Right cardiac atrium (tissue), 5 donors: ENCODE measurements around the gene CNGB1. TPM values are rescaled to one million over a fixed set of nuclear protein-coding genes. Genes with fewer than 3 reads are reported as not detected.
A peak's percentile ranks its signal among the peaks of the same experiment; 100 is the strongest.

Experiments used
- ATAC-seq, 2 donors: fragments of 200-7000 bp; cut with Tn5 transposase; one replicate each; pipeline versions ENCODE4 v1.8.0 to v1.9.1; 2020; ENCODE audit warnings: moderate library complexity in 2 of 2, mild to moderate bottlenecking in 1 of 2
- DNase-seq, 3 donors: peaks; one replicate each; pipeline ENCODE4 v3.0.0-alpha.2; 2020
- H3K27ac ChIP-seq: one replicate; pipeline ENCODE4 v1.5.1; 2013; ENCODE audit warnings: mild to moderate bottlenecking, low read length, control low read depth, moderate library complexity
- H3K27me3 ChIP-seq: one replicate; pipeline ENCODE4 v1.6.1; 2013; ENCODE audit not compliant: control insufficient read depth, insufficient read depth
- H3K4me1 ChIP-seq: one replicate; pipeline ENCODE4 v1.6.1; 2013; ENCODE audit warnings: low read length; ENCODE audit not compliant: control insufficient read depth, insufficient read depth
- H3K4me3 ChIP-seq: one replicate; pipeline ENCODE4 v1.5.1; 2013; ENCODE audit warnings: low read length, control low read depth
- H3K9me3 ChIP-seq: one replicate; pipeline ENCODE4 v1.6.1; 2013; ENCODE audit warnings: low read length; ENCODE audit not compliant: control insufficient read depth
- WGBS: extraction: QIAGEN DNeasy Blood & Tissue Kit; methylation state at CpG from one replicate; pipeline ENCODE4 v1.1.7; 2013; 5-methylcytosine and 5-hydroxymethylcytosine counted together
- intact Hi-C, 4 donors: fragments of 100-400 bp; cut with DNase I; formaldehyde crosslinking; loops; one replicate each; pipeline versions ENCODE4 v1.11.0 to v1.14.0; 2022 to 2023
- polyA plus RNA-seq: library from polyadenylated mRNA; stranded (reverse); fragments of 200-250 nt; gene quantifications from one replicate; pipeline ENCODE4 v1.2.3, GENCODE V29; 2013
- total RNA-seq, 4 donors: library from RNA; stranded (reverse); fragmentation: NEBNext Ultra II Directional; extraction: Animal tissue kit (Norgen Biotek cat#: 25700); gene quantifications; one replicate each; pipeline ENCODE4 v1.2.1, GENCODE V29; 2021
- donor health status: healthy with polysubstance abuse.
- donor health status: DM: no; HTN: yes; CAD: no.
- donor health status: DM: no; HTN: no; CAD: no.
- donor health status: DM: no; HTN: yes; CAD: no; lungs with severe emphysema.
- donor health status: DM: yes; HTN: yes; CAD: no.

CNGB1 gene
- total and polyA plus RNA-seq, 5 donors: not detected

DNA sequence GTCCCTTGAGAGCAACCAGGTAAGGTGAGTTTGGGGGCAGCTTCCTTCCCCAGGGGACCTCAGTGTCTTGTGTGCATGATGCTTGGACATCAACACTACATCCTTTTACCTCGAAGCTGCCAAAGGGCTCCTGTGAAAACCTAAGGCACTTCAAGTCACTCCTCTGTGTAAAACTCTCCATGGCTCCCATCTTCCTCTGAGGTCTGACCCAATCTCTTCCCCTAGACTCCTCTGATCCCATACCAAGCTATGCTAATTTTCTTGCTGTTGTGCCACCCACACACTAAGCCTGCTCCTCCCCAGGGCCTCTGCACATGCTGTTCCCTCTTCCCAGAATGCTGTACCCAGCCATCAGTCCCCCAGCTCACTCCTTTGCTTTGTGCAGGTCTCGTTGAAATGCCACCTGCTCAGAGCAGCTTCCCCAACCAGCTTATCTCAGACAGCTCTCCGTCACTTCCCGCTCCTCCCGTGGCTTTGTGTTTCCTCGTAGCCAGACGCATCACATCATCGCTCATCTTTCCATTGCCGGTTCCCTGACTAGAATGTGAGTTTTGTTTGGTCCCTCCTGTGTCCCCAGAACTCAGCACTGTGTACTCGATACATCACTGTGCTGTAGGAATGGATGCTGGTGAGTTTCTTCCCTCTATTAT, 78.4 kb downstream of the CNGB1 start:
- Histone ChIP-seq H3K4me1 (no peaks in the 10 kb centered on the region), H3K9me3 (no peaks in the 10 kb centered on the region), H3K4me3 (no peak overlapping the region), H3K27me3 (no peaks in the 10 kb centered on the region), H3K27ac (no peak overlapping the region)
- ATAC-seq: peak in 1 of 2 donors; percentile 35
- 32% methylated on average over 10 of the region's 10 CpGs for WGBS
- peak in 2 of 3 donors; percentile 32 to 58 for DNase-seq
- intact Hi-C loops: no loop called here

- intact Hi-C loops: no loop called here
- Histone ChIP-seq H3K4me3 (no peak overlapping the region), H3K27ac (no peak overlapping the region), H3K4me1 (no peaks in the 10 kb centered on the region), H3K27me3 (no peaks in the 10 kb centered on the region), H3K9me3 (no peaks in the 10 kb centered on the region)
- no peak for DNase-seq
- 86% methylated on average over 8 of the region's 8 CpGs for WGBS
- no peak for ATAC-seq
These were observed 78.9 kb downstream of the CNGB1 start for GRCh38 chr16:57892041-57892440.

DNA sequence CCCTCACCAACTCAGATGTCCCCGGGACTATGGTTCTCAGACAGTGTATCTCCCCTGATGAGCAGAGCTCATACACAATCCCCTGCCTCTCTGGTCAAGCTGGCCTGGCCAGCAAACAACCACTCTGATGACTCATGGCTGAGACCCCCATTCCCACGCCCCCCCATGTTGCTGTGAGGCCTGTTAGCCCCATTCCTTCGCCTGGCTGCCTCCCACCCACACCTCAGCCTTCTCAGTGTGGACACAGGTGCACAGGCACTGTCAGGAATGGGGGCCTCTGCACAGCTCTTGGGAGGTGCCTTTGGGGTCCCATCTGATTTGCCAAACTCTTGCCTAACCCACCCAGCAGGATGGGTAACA, 80.2 kb downstream of the CNGB1 start:
- no peak overlapping the region for H3K4me3 ChIP-seq
- intact Hi-C loops: no loop called here
- ATAC-seq: peak; percentile 10 to 34

GRCh38 chr16:57889960-57890751, 80.8 kb downstream of the CNGB1 start:
- peak in 2 of 3 donors; percentile 72 to 74 for DNase-seq
- Histone ChIP-seq H3K4me1 (no peaks in the 10 kb centered on the region), H3K9me3 (no peaks in the 10 kb centered on the region), H3K4me3 (no peak overlapping the region), H3K27me3 (no peaks in the 10 kb centered on the region), H3K27ac (peak overlapping the region; percentile 18)
- peak; percentile 62 to 79 for ATAC-seq
- WGBS: 43% methylated on average over 9 of the region's 9 CpGs
- intact Hi-C loops: no loop called here

More for the DNA sequence above, 80.2 kb downstream of the CNGB1 start:
- Histone ChIP-seq H3K27me3 (no peaks in the 10 kb centered on the region), H3K4me1 (no peaks in the 10 kb centered on the region), H3K9me3 (no peaks in the 10 kb centered on the region), H3K27ac (no peak overlapping the region)
- DNase-seq: no peak
- 78% methylated on average over 3 of the region's 3 CpGs for WGBS

- WGBS: 83% methylated on average over 4 of the region's 4 CpGs
- Histone ChIP-seq H3K4me3 (no peak overlapping the region), H3K9me3 (no peaks in the 10 kb centered on the region), H3K4me1 (no peaks in the 10 kb centered on the region), H3K27ac (peak overlapping the region; percentile 18), H3K27me3 (no peaks in the 10 kb centered on the region)
- ATAC-seq: no peak
- DNase-seq: no peak
- intact Hi-C loops: no loop called here
These were observed 81.4 kb downstream of the CNGB1 start for GRCh38 chr16:57889522-57889921.

GRCh38 chr16:57889111-57889510, 81.8 kb downstream of the CNGB1 start:
- intact Hi-C loops: no loop called here
- DNase-seq: no peak
- H3K27me3 ChIP-seq: no peaks in the 10 kb centered on the region
- WGBS: 91% methylated on average over 4 of the region's 4 CpGs
- no peaks in the 10 kb centered on the region for H3K9me3 ChIP-seq
- no peak for ATAC-seq
- no peak overlapping the region for H3K27ac ChIP-seq
- H3K4me3 ChIP-seq: no peak overlapping the region
- H3K4me1 ChIP-seq: no peaks in the 10 kb centered on the region

DNA sequence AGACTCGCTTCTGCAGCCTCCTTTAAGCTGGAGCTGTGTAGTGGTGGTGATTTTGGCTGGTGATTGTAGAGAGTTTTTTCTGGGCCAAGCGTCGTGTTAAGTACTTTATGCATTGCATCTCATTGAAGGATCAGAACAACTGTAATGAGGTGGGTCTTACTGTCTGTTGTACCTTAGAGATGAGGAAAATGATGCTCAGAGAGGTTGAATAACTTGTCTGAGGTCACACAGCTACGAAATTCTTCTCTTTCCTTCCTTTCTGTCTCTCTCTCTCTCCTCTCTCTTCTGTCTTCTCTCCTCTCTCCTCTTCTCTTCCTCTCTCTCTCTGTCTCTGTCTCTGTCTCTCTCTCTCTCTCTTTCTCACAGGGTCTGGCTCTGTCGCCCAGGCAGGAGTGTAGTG, 82.8 kb downstream of the CNGB1 start:
- H3K4me1 ChIP-seq: no peaks in the 10 kb centered on the region
- H3K9me3 ChIP-seq: no peaks in the 10 kb centered on the region
- intact Hi-C loops: no loop called here
- no peaks in the 10 kb centered on the region for H3K27me3 ChIP-seq
- no peak for DNase-seq
- no peak overlapping the region for H3K4me3 ChIP-seq
- no peak overlapping the region for H3K27ac ChIP-seq
- ATAC-seq: no peak
- WGBS: 89% methylated on average over 5 of the region's 5 CpGs

DNA sequence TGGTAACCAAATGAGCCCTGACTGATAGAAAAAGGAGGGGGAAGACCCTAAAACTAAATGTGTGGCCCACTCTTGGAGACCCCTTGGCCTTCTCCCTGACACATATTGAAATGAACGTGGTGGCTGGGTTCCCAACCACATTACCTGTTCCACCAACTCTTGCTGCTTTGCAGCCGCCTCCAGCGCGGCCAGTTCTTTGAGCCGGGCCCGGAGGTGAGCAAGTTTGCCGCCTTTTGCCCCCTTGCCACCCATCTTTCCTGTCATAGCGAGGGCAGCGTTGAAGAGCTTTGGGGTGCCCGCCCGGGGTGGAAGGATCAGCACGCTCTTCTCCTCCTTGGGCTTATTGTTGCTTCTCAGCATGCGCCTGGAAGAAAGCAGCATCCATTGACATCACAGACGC, 83.2 kb downstream of the CNGB1 start:
- no peaks in the 10 kb centered on the region for H3K9me3 ChIP-seq
- no peak overlapping the region for H3K4me3 ChIP-seq
- H3K4me1 ChIP-seq: no peaks in the 10 kb centered on the region
- no peak overlapping the region for H3K27ac ChIP-seq
- no peak for DNase-seq
- H3K27me3 ChIP-seq: no peaks in the 10 kb centered on the region
- 96% methylated on average over 14 of the region's 14 CpGs for WGBS
- intact Hi-C loops: no loop called here
- ATAC-seq: no peak

GRCh38 chr16:57886427-57886826, 84.5 kb downstream of the CNGB1 start:
- Histone ChIP-seq H3K4me1 (no peaks in the 10 kb centered on the region), H3K4me3 (no peak overlapping the region), H3K9me3 (no peaks in the 10 kb centered on the region), H3K27me3 (no peaks in the 10 kb centered on the region), H3K27ac (no peak overlapping the region)
- DNase-seq: no peak
- 74% methylated on average over 1 of the region's 1 CpG for WGBS
- intact Hi-C loops: no loop called here
- ATAC-seq: no peak

DNA sequence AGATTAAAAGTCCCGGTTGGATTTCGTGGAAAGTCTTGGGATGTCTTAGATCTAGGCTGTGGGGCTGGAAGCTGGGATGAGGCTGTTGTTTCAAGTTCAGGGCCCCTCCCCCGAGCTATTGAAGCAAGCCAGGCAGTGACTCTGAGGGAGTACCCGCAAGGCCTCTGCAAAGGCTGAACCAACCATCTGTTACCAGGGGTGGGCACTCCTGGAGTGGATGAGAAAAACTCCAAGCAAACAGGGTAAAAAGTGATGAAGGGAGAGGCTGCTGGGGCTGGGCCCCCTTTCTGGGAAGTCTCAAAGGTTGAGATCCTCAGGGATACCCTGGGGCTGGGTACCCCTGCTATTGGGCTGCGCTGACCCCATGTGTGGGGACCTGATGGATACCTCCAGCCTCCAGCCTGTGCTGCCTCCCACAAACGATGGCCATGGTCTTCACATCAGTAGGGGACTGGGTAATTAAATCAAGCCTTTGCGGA, 86.2 kb downstream of the CNGB1 start:
- H3K4me1 ChIP-seq: no peaks in the 10 kb centered on the region
- no peaks in the 10 kb centered on the region for H3K27me3 ChIP-seq
- ATAC-seq (peak; percentile 32 to 44), DNase-seq (no peak)
- H3K27ac ChIP-seq: no peak overlapping the region
- H3K9me3 ChIP-seq: no peaks in the 10 kb centered on the region
- intact Hi-C loops: no loop called here
- no peak overlapping the region for H3K4me3 ChIP-seq
- 58% methylated on average over 7 of the region's 7 CpGs for WGBS

DNA sequence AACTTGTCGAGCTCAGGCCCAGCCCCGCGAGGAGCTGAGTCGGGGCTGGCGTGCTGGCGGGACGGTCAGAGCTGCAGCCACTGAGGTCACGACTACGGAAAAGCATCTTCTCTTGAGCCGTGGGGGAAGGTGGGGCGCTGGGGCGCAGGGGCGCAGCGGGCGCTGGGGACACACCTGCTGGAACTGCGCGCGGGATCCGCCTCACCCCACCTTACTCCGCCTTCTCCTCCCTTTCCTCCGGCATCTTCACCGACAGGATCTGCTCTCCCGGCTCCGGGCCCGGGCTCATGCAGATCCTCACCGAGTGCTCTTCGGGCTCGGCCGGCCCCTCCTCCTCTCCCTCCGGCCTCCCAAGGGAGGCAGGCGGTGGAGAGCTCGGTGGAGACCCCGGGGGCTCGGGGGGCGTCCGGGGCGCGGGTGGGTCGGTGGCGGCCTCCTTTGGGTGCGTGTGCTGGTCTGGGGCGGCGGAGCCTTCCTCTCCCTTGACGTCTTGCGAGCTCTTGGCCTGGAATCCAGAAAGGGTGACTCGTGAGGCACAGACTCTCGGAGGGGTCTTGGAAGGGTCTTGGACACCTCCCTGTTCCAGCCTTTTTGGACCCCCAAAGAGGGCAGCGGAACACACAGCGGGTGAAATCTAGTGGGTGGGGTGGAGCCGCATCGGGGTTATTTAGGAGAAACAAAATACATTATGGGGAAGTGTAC, 86.8 kb downstream of the CNGB1 start:
- peak in 1 of 3 donors; percentile 55 for DNase-seq
- Histone ChIP-seq H3K27me3 (no peaks in the 10 kb centered on the region), H3K4me1 (no peaks in the 10 kb centered on the region), H3K27ac (no peak overlapping the region), H3K4me3 (no peak overlapping the region), H3K9me3 (no peaks in the 10 kb centered on the region)
- ATAC-seq: peak; percentile 27 to 38
- 16% methylated on average over 51 of the region's 51 CpGs for WGBS
- intact Hi-C loops: no loop called here
